ENCODE results near the gene AUTS2.

The AUTS2 gene

DNA sequence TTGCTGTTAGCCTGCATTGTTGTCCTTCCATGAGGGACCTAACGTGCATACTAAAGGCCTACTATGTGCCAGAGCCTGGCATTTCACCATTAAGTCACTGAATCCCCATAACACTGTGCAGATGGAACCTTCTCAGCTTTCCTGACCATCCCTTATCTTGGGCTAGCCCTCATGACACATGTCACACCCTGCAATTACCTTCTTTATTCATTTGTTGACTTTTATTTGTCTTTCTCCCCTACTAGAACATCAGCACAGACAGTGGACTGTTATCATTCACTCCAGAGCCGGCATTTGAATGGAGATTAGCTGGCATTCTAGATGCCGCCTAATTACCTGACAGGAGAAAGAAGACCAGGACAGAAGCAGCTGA is 1062.5 kb downstream of the AUTS2 start:
- H3K9ac ChIP-seq (ENCODE audit: low read length), result no peak overlapping the region
- H3K4me1 ChIP-seq (ENCODE audit: control insufficient read depth, insufficient read depth, low read length), result no peaks in the 10 kb centered on the region
- no peak overlapping the region for H3K27ac ChIP-seq (ENCODE audit: low read depth, low read length)

DNA sequence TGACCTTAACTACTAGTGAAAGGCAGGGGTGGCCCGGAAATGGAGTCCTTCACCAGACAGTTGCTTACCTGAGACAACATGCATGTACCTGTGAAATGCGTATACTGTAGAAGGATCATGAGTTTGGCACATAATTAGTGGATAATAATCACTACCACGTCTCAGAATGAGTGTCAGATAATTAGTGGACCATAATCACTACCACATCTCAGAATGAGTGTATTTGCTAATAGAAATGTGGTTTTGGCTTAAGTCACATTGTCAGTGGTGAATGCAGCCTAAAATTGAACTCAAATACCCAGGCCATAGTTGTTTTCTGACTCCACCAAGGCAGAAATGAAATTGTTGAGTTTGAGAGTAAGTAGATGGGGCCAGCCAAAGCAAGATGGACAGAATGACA is 1065.4 kb downstream of the AUTS2 start:
- H3K4me3 ChIP-seq (ENCODE audit: low read length), result no peak overlapping the region
- no peak overlapping the region for H3K9ac ChIP-seq (ENCODE audit: low read length)
- H3K4me1 ChIP-seq (ENCODE audit: control insufficient read depth, insufficient read depth, low read length), result no peaks in the 10 kb centered on the region
- no peak overlapping the region for H3K27ac ChIP-seq (ENCODE audit: low read depth, low read length)
- H3K36me3 ChIP-seq (ENCODE audit: control insufficient read depth, insufficient read depth, low read length), result peaks cover 4% of the 10 kb centered on the region
- no peaks in the 10 kb centered on the region for H3K27me3 ChIP-seq (ENCODE audit: control insufficient read depth, insufficient read depth, low read length)

More for the DNA sequence above, 1062.5 kb downstream of the AUTS2 start:
- Histone ChIP-seq H3K4me3 (ENCODE audit: low read length) (no peak overlapping the region), H3K36me3 (ENCODE audit: control insufficient read depth, insufficient read depth, low read length) (peaks cover 4% of the 10 kb centered on the region), H3K27me3 (ENCODE audit: control insufficient read depth, insufficient read depth, low read length) (no peaks in the 10 kb centered on the region)

DNA sequence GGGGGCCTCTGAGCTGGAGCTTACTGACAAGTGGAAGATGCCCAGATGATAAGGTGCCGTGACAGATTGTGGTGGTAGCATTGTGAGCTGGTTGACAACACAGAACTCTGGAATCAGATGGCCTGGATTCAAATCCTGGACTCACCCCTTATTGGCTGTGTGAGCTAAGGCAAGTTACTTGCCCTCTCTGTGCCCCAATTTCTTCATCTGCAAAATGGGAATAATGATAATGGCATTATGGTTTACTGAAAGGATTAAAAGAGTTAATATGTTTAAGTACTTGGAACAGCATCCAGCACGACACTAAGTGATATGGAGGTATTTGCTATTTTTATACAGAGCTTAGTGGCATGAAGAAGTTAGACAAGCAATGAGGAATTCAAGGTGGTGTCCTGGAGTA is 1067.7 kb downstream of the AUTS2 start:
- peaks cover 3% of the 10 kb centered on the region for H3K36me3 ChIP-seq (ENCODE audit: control insufficient read depth, insufficient read depth, low read length)
- no peak overlapping the region for H3K9ac ChIP-seq (ENCODE audit: low read length)
- H3K27me3 ChIP-seq (ENCODE audit: control insufficient read depth, insufficient read depth, low read length), result no peaks in the 10 kb centered on the region
- H3K4me1 ChIP-seq (ENCODE audit: control insufficient read depth, insufficient read depth, low read length), result no peaks in the 10 kb centered on the region
- no peak overlapping the region for H3K27ac ChIP-seq (ENCODE audit: low read depth, low read length)
- H3K4me3 ChIP-seq (ENCODE audit: low read length), result no peak overlapping the region

DNA sequence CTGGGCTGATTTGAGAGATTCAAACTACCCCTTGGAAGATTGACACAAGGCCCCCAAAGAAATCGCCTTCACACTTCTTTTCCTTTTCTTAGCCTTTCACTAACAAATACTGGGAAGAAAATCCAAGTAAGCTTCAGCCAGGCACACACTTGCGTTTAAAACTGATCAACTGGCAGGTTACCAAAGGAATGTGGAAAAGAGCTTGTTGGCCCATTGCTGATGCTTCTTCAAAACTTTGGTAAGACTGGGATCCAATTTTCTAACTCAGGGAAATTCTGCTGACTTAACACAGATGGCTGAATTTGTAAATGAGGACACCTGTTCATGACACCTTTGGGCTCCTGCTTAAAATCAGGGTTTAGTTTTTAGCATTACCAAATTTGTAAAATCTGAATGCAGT is 1069.1 kb downstream of the AUTS2 start:
- Histone ChIP-seq H3K4me3 (ENCODE audit: low read length) (no peak overlapping the region), H3K9ac (ENCODE audit: low read length) (no peak overlapping the region), H3K4me1 (ENCODE audit: control insufficient read depth, insufficient read depth, low read length) (no peaks in the 10 kb centered on the region), H3K27ac (ENCODE audit: low read depth, low read length) (no peak overlapping the region), H3K27me3 (ENCODE audit: control insufficient read depth, insufficient read depth, low read length) (no peaks in the 10 kb centered on the region), H3K36me3 (ENCODE audit: control insufficient read depth, insufficient read depth, low read length) (no peaks in the 10 kb centered on the region)

DNA sequence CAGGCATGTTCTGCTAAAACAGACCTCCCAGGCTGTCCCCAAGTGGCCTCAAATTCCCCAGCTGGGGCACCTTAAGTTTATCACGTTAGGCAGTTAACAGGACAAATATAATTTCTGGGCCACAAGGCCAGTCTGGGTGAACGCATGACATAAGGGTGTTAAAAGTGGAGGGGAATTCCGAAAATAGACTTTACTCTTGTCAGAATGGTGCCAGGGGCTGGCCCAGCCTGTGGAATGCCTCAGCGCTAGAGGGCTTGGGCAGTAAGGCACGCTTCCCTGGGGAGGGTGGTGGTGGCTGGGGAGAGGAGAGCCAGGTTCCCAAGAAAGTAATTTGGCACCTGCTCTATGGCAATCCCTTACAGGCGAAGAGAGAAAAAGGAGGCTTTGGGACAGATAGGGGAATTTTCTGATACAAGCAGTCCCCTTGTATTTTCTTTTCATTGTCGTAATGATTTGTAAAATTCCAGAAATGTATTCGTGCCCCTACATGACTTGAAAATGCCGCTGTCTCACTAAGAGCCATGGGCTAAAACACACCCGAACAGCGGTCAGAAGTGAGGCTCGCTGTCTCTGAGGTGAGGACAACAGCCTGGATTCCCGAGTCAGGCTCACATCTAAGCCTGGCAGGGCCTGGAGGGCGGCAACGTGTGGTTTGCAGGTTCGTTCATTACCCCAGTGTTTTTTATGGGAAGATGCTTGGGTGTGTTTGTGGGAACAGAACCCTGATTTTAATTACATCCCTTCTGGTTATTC is 1070.5 kb downstream of the AUTS2 start:
- no peak overlapping the region for H3K9ac ChIP-seq (ENCODE audit: low read length)
- no peak overlapping the region for H3K4me3 ChIP-seq (ENCODE audit: low read length)
- no peaks in the 10 kb centered on the region for H3K36me3 ChIP-seq (ENCODE audit: control insufficient read depth, insufficient read depth, low read length)
- no peaks in the 10 kb centered on the region for H3K27me3 ChIP-seq (ENCODE audit: control insufficient read depth, insufficient read depth, low read length)
- no peak overlapping the region for H3K27ac ChIP-seq (ENCODE audit: low read depth, low read length)
- no peaks in the 10 kb centered on the region for H3K4me1 ChIP-seq (ENCODE audit: control insufficient read depth, insufficient read depth, low read length)

DNA sequence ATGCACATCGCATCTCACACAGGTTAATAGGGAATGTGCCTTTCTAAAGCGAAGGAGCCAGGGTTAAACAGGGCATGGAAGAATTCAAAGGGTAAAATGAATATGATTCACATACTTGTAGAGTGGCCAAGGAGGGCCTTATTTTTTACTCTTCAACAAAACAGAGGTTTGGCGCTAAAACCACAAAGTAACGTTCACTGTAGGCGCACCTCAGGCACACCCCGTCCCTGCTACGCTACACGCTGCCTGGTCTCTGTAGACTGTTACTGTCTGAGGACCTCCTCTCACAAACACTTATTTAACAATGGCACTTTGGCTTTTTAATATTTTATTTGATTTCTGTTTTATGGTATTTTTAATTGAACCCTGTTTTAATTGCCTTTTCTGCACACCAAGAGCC is 1071.6 kb downstream of the AUTS2 start:
- H3K27me3 ChIP-seq (ENCODE audit: control insufficient read depth, insufficient read depth, low read length), result no peaks in the 10 kb centered on the region
- H3K27ac ChIP-seq (ENCODE audit: low read depth, low read length), result no peak overlapping the region
- H3K9ac ChIP-seq (ENCODE audit: low read length), result no peak overlapping the region
- no peaks in the 10 kb centered on the region for H3K4me1 ChIP-seq (ENCODE audit: control insufficient read depth, insufficient read depth, low read length)
- H3K4me3 ChIP-seq (ENCODE audit: low read length), result no peak overlapping the region
- no peaks in the 10 kb centered on the region for H3K36me3 ChIP-seq (ENCODE audit: control insufficient read depth, insufficient read depth, low read length)

DNA sequence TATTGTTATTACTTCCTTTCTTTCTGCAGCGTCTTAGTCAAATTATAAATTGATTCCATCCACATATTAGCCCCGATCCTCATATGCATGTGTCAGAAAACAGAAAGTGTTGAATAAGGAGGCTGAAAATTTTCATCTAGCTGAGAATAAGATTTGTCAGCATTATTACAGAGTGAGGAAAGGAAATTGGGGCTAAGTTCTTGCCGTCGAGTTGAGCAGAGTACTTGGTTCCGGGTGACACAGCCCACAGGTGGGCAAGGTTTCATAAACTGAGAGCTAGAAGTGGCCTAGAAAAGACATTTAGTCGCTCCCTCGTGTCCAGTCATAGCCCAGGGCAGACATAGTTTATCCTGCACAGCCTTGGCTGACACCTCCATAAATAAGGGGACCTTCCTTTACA is 1072.0 kb downstream of the AUTS2 start:
- Histone ChIP-seq H3K9ac (ENCODE audit: low read length) (no peak overlapping the region), H3K27ac (ENCODE audit: low read depth, low read length) (no peak overlapping the region), H3K4me3 (ENCODE audit: low read length) (no peak overlapping the region), H3K27me3 (ENCODE audit: control insufficient read depth, insufficient read depth, low read length) (no peaks in the 10 kb centered on the region), H3K4me1 (ENCODE audit: control insufficient read depth, insufficient read depth, low read length) (no peaks in the 10 kb centered on the region), H3K36me3 (ENCODE audit: control insufficient read depth, insufficient read depth, low read length) (no peaks in the 10 kb centered on the region)

DNA sequence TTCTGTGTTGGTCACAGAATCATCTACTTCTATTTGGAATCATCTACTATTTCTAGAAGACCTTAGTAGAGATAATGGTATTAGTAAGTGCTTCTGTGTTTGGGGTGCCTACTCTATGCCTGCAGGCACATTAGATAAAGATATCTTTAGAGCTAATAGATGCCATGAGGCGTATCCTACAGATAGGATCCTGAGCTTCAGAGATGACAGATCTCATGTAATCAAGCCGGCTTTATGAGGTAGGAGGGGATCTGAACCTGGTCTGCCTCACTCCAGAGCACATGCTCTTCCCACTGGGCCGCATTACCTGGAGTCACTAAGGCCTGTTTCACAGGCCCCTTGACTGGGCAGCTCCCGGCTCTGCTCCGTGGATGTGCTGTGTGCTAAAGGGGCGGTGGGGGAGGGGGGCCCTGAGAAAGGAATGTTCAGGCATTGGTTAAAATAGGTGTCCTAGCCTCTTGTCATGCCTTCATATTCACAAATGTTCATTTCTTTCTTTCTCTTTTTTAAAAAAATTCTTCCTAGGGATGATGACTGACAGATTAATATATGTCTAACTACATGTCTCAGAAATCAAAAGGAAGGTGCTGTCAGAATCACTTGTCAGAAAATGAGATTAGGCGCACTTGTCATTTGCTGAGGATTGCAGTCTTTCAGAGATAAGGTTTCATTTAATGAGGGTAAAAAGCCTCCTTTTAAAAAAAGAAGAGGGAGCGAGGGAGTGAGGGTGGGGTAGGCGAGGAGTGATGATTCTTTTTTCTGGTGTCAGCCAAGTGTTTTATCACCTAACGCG is 1075.7 kb downstream of the AUTS2 start:
- Histone ChIP-seq H3K4me3 (ENCODE audit: low read length) (no peak overlapping the region), H3K9ac (ENCODE audit: low read length) (no peak overlapping the region), H3K4me1 (ENCODE audit: control insufficient read depth, insufficient read depth, low read length) (no peaks in the 10 kb centered on the region), H3K27ac (ENCODE audit: low read depth, low read length) (no peak overlapping the region), H3K36me3 (ENCODE audit: control insufficient read depth, insufficient read depth, low read length) (no peaks in the 10 kb centered on the region), H3K27me3 (ENCODE audit: control insufficient read depth, insufficient read depth, low read length) (no peaks in the 10 kb centered on the region)

DNA sequence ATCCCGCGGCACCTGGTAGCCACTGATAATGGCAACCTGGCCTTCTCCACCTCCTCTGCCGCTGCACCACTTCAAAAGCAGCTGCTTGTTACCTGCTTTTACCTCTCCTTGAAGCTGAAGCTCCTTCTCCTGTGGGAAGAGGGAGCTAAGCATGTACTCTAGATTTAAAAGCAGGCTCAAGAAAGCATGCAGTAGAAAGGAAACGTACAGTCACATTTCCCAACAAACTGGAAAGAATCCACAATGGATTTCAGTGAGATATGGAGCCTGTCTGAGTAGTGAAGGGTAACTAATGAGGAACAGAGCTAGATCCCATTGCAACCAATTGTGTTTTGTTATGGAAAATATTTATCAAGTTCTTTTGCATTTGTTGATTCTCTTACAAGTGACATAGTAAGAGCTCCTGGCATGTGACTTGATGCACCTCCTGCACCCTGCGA is 1076.3 kb downstream of the AUTS2 start:
- Histone ChIP-seq H3K36me3 (ENCODE audit: control insufficient read depth, insufficient read depth, low read length) (no peaks in the 10 kb centered on the region), H3K27me3 (ENCODE audit: control insufficient read depth, insufficient read depth, low read length) (no peaks in the 10 kb centered on the region), H3K27ac (ENCODE audit: low read depth, low read length) (no peak overlapping the region), H3K9ac (ENCODE audit: low read length) (no peak overlapping the region), H3K4me1 (ENCODE audit: control insufficient read depth, insufficient read depth, low read length) (no peaks in the 10 kb centered on the region), H3K4me3 (ENCODE audit: low read length) (no peak overlapping the region)

DNA sequence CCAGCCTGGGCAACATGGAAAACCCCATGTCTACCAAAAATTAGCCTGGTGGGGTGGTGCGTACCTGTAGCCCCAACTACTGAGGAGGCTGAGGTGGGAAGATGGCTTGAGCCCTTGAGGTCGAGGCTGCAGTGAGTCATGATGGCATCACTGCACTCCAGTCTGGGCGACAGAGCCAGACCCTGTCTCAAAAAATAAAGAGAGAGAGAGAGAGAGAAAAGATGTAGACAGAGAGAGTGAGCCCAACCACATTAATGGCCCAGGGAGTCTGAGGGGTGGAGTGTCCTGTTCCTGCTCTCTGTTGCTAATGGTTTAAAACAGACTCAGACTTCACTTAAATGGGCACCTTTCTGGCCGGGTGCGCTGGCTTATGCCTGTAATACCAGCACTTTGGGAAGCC is 1078.0 kb downstream of the AUTS2 start:
- Histone ChIP-seq H3K27me3 (ENCODE audit: control insufficient read depth, insufficient read depth, low read length) (no peaks in the 10 kb centered on the region), H3K4me1 (ENCODE audit: control insufficient read depth, insufficient read depth, low read length) (no peaks in the 10 kb centered on the region), H3K9ac (ENCODE audit: low read length) (no peak overlapping the region), H3K36me3 (ENCODE audit: control insufficient read depth, insufficient read depth, low read length) (no peaks in the 10 kb centered on the region), H3K4me3 (ENCODE audit: low read length) (no peak overlapping the region), H3K27ac (ENCODE audit: low read depth, low read length) (no peak overlapping the region)

DNA sequence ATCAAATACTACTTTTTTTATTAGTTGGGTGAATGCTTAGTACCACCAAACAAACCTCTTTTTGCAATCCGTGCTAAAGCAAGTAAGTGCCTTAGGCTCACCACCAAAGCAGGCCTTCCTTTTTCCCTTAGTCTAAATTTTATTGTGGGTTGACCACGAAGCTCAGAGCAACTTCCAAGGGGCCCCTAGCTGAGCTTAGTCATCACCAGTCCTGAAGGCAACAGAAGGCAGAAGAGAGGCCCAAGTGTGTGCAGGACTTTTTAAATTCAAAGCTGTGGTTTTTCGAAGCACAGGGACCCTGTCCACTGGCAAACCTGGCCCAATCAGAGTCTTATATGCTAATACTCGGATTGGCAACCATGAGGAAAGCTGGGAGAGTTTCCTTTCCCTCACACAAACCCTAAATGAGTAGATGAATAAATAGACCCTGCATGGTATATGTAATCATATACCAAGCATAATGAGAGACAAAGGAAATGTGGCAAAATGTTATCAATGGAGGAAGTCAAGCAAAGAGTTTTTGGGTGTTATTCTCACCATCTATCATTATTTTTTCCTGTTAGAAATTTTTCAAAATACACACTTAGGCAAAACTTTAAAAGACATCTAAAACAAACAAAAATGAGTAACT is 1080.5 kb downstream of the AUTS2 start:
- Histone ChIP-seq H3K4me3 (ENCODE audit: low read length) (no peak overlapping the region), H3K9ac (ENCODE audit: low read length) (no peak overlapping the region), H3K36me3 (ENCODE audit: control insufficient read depth, insufficient read depth, low read length) (no peaks in the 10 kb centered on the region), H3K4me1 (ENCODE audit: control insufficient read depth, insufficient read depth, low read length) (no peaks in the 10 kb centered on the region), H3K27ac (ENCODE audit: low read depth, low read length) (no peak overlapping the region), H3K27me3 (ENCODE audit: control insufficient read depth, insufficient read depth, low read length) (no peaks in the 10 kb centered on the region)

DNA sequence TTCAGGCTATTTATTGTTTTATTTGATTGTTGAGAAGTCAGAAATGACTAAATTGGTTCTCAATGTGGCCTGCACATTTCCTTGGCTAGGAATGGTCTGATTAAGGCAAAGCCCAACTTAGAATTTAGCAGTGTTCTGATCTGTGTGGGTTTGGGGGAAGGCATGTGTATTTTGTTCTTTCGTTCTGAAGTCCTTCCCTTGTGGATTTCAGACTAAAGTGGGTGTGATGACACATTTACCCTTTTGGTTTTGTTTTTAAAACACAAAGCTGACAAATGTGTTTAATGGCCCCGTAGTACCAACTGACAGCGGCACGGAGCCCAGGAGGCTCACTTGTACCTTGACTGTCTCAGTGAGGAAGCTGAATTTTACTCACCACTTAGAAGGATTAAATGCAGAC is 1081.4 kb downstream of the AUTS2 start:
- no peaks in the 10 kb centered on the region for H3K27me3 ChIP-seq (ENCODE audit: control insufficient read depth, insufficient read depth, low read length)
- H3K36me3 ChIP-seq (ENCODE audit: control insufficient read depth, insufficient read depth, low read length), result no peaks in the 10 kb centered on the region
- no peak overlapping the region for H3K9ac ChIP-seq (ENCODE audit: low read length)
- no peak overlapping the region for H3K27ac ChIP-seq (ENCODE audit: low read depth, low read length)
- H3K4me1 ChIP-seq (ENCODE audit: control insufficient read depth, insufficient read depth, low read length), result no peaks in the 10 kb centered on the region
- no peak overlapping the region for H3K4me3 ChIP-seq (ENCODE audit: low read length)

Measured in rectal smooth muscle tissue (tissue), 1 donor.